GM12873 (cell line): Measurements from ENCODE around the gene NPAS1.

Experiments used
- CTCF ChIP-seq: IDR thresholded peaks from 2 replicates; pipeline ENCODE4 v1.5.1; 2012; ENCODE audit warnings: low read depth, mild to moderate bottlenecking, moderate library complexity, low read length, control low read depth; ENCODE audit not compliant: insufficient read depth; ENCODE audit errors: missing control alignments

NPAS1 gene

GRCh38 chr19:47019431-47020041, at the start of gene NPAS1:
Gene NPAS1, plus strand, starts transcription at chr19:47019837. Its CDS starts 1,211 bp downstream, at chr19:47021048.
- no peak for TF ChIP-seq CTCF

GRCh38 chr19:46970815-46971214, 48.8 kb upstream of the NPAS1 start:
- no peak for TF ChIP-seq CTCF

- no peak for TF ChIP-seq CTCF
These were observed 47.3 kb upstream of the NPAS1 start for GRCh38 chr19:46972311-46972710.

- no peak for TF ChIP-seq CTCF
These were observed 45.5 kb upstream of the NPAS1 start for GRCh38 chr19:46974181-46974580.

GRCh38 chr19:46975011-46975924, 44.4 kb upstream of the NPAS1 start:
- no peak for TF ChIP-seq CTCF

- TF ChIP-seq CTCF, result no peak
These were observed 43.5 kb upstream of the NPAS1 start for GRCh38 chr19:46975925-46976782.
